HepG2 (cell line): ENCODE data around the gene ZNF618.

ENCODE experiments used
- CTCF ChIP-seq: sonication (generic); formaldehyde crosslinking; IDR thresholded peaks from 2 replicates; pipeline ENCODE4 v1.5.0; 2020; ENCODE audit warnings: mild to moderate bottlenecking, missing genetic modification reagents, moderate library complexity
- EZH2 ChIP-seq: conservative IDR thresholded peaks from 2 replicates; pipeline ENCODE4 v1.6.1; 2012; ENCODE audit warnings: mild to moderate bottlenecking, low read depth, low read length, moderate library complexity
- FOXJ3 ChIP-seq: sonication (generic); formaldehyde crosslinking; IDR thresholded peaks from 2 replicates; pipeline ENCODE4 v1.4.0; 2020; ENCODE audit warnings: missing genetic modification reagents, mild to moderate bottlenecking, borderline replicate concordance
- MED1 ChIP-seq: sonication (generic); formaldehyde crosslinking; IDR thresholded peaks from 2 replicates; pipeline ENCODE4 v1.4.0; 2020; ENCODE audit warnings: missing genetic modification reagents
- MYC ChIP-seq: sonication (generic); formaldehyde crosslinking; IDR thresholded peaks from 2 replicates; pipeline ENCODE4 v1.9.0; 2021; ENCODE audit warnings: missing genetic modification reagents, borderline replicate concordance
- POLR2AphosphoS5 ChIP-seq: IDR thresholded peaks from 2 replicates; pipeline ENCODE4 v1.6.1; 2012; ENCODE audit warnings: low read depth, low read length
- RFX5 ChIP-seq: IDR thresholded peaks from 2 replicates; pipeline ENCODE4 v1.6.1; 2011; ENCODE audit warnings: low read depth, low read length, improper control_type of control experiment
- RXRA ChIP-seq: sonication (generic); formaldehyde crosslinking; IDR thresholded peaks from 2 replicates; pipeline ENCODE4 v1.5.1; 2020; ENCODE audit warnings: missing genetic modification reagents

GRCh38 chr9:113918697-113919350 is 42.7 kb downstream of the ZNF618 start:
- no peak for TF ChIP-seq CTCF
- TF ChIP-seq MED1 (CRISPR knock-in tag): no peak
- no peak for TF ChIP-seq FOXJ3 (CRISPR knock-in tag)
- no peak for TF ChIP-seq EZH2
- TF ChIP-seq RFX5: no peak
- TF ChIP-seq POLR2AphosphoS5: no peak
- TF ChIP-seq MYC (CRISPR knock-in tag): no peak
- no peak for TF ChIP-seq RXRA (CRISPR knock-in tag)
